Natural killer cell (primary cell): ENCODE data around the gene PIP5K1A. TPM values are rescaled to one million over a fixed set of nuclear protein-coding genes. Genes with fewer than 3 reads are reported as not detected.

Experiments
- ATAC-seq, 3 donors: fragments of 150-1000 bp in 2 of 3; fragments of 200-7000 bp in 1 of 3; cut with Tn5 transposase; 1 replicate in 1 of 3; 2 replicates in 2 of 3; pipeline ENCODE4 v1.10.0; 2021; ENCODE audit warnings: mild to moderate bottlenecking in 2 of 3, moderate library complexity in 2 of 3
- DNase-seq, 2 donors: peaks; one replicate each; pipeline versions ENCODE4 v3.0.0 to v3.0.0-alpha.2; 2013 to 2021; ENCODE audit warnings: mixed read lengths in 1 of 2
- H3K27ac ChIP-seq: one replicate; pipeline ENCODE4 v1.5.1; 2013; ENCODE audit warnings: mild to moderate bottlenecking, low read length
- H3K27me3 ChIP-seq: one replicate; pipeline ENCODE4 v1.6.1; 2013; ENCODE audit warnings: low read length; ENCODE audit not compliant: control insufficient read depth, insufficient read depth
- H3K36me3 ChIP-seq: one replicate; pipeline ENCODE4 v1.6.1; 2013; ENCODE audit warnings: low read length; ENCODE audit not compliant: control insufficient read depth, insufficient read depth
- H3K4me1 ChIP-seq: one replicate; pipeline ENCODE4 v1.6.1; 2013; ENCODE audit warnings: low read length; ENCODE audit not compliant: control insufficient read depth, insufficient read depth
- H3K4me3 ChIP-seq: one replicate; pipeline ENCODE4 v1.5.1; 2013; ENCODE audit warnings: low read length
- H3K9me3 ChIP-seq: one replicate; pipeline ENCODE4 v1.6.1; 2013; ENCODE audit warnings: low read length; ENCODE audit not compliant: control insufficient read depth, insufficient read depth
- H3K27ac Mint-ChIP-seq, 2 donors: one replicate each; pipeline ENCODE4 v1.8.0; 2022; ENCODE audit warnings: mild to moderate bottlenecking in 2 of 2, mixed read lengths in 2 of 2, moderate library complexity in 1 of 2
- H3K27me3 Mint-ChIP-seq, 2 donors: one replicate each; pipeline ENCODE4 v1.8.0; 2022; ENCODE audit warnings: low read depth in 2 of 2, mixed read lengths in 2 of 2
- H3K36me3 Mint-ChIP-seq: one replicate; pipeline ENCODE4 v1.8.0; 2022; ENCODE audit warnings: mixed read lengths
- H3K4me1 Mint-ChIP-seq, 2 donors: one replicate each; pipeline ENCODE4 v1.8.0; 2022; ENCODE audit warnings: mixed read lengths in 2 of 2
- H3K4me3 Mint-ChIP-seq: one replicate; pipeline ENCODE4 v1.8.0; 2022; ENCODE audit warnings: mild to moderate bottlenecking, moderate library complexity, mixed read lengths
- H3K9me3 Mint-ChIP-seq, 2 donors: one replicate each; pipeline ENCODE4 v1.8.0; 2022; ENCODE audit warnings: mixed read lengths in 2 of 2
- CTCF ChIP-seq: fragments of 200-600 bp; IDR thresholded peaks from one replicate; pipeline ENCODE4 v1.8.0; 2022; ENCODE audit warnings: antibody characterized with exemption
- WGBS: methylation state at CpG from one replicate; pipeline ENCODE4 v1.1.7; 2013; ENCODE audit warnings: missing lambda C conversion rate; ENCODE audit not compliant: insufficient coverage; 5-methylcytosine and 5-hydroxymethylcytosine counted together
- intact Hi-C: fragments of 100-400 bp; cut with micrococcal nuclease; formaldehyde crosslinking; loops from one replicate; pipeline ENCODE4 v1.14.2; 2022
- total RNA-seq, 4 donors: library from RNA; stranded (reverse); fragments of 120-200 nt in 1 of 4; gene quantifications; one replicate each; pipeline versions ENCODE4 v1.2.3 to v1.2.4, GENCODE V29; 2013 to 2022

Gene PIP5K1A
- total RNA-seq, 3 donors from 2014 or later (not counting 1 experiment from before 2014, with no cell fraction given) = 42.0 to 65.2 (median 44.6) TPM

DNA sequence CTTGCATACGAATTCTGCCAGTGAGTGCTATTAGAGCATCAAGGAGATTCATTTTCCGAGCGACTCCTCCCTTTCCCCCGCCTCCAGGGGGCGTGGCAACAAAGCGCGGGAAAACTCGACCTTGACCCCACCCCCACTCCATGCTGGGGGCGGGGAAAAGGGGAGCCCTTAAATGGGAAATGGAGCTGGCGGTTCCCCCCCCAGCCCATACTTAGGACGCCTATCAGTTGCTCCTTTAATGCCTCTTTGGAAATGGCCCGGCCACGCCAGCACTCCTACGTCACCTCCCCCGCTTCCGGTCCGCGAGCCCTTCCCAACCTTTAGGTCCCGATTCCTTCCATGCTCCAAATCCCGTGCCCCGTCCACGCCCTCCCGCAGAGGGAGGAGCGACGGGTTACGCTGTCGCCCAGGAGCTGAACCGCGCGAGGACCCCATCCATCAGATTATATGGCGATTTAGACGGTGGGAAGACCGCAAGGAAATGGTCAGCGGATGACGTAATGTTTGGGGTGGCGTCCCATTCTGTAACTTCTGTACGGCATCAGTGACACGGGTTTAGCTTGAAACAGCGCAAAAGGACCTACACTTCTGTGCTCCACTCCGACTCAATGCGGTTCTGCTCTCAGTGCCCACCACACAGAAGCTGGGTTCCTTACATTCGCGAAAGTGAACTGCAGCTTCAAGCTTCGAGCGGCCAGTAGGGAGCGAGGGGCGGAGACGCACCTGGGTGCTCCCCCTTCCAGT lies 83.0 kb downstream of the PIP5K1A start:
- Histone ChIP-seq H3K9me3 (no peaks in the 10 kb centered on the region), H3K27me3 (no peaks in the 10 kb centered on the region), H3K4me1 (peaks cover 27% of the 10 kb centered on the region), H3K27ac (peak overlapping the region; percentile 93), H3K36me3 (peaks cover 9% of the 10 kb centered on the region), H3K4me3 (peak overlapping the region; percentile 82)
- H3K36me3 Mint-ChIP-seq = no peaks in the 10 kb centered on the region
- peak overlapping the region; percentile 95 to 100 for H3K27ac Mint-ChIP-seq
- ATAC-seq (peak; percentile 46 to 64 (median 47)), DNase-seq (peak; percentile 95 to 97)
- peak overlapping the region; percentile 98 for H3K4me3 Mint-ChIP-seq
- intact Hi-C loops = loop anchor here (1.0 to 5.0 kb wide), 4 partner anchors 60 to 509 kb away; partner anchors contain the start of genes CDC42SE1, RFX5 and TDRKH
- H3K27me3 Mint-ChIP-seq = no peaks in the 10 kb centered on the region
- TF ChIP-seq CTCF = peak; percentile 22
- H3K9me3 Mint-ChIP-seq = no peaks in the 10 kb centered on the region
- H3K4me1 Mint-ChIP-seq = peaks cover 31 to 33% of the 10 kb centered on the region in 2 donors
- under 1% methylated on average over 41 of the region's 48 CpGs for WGBS

DNA sequence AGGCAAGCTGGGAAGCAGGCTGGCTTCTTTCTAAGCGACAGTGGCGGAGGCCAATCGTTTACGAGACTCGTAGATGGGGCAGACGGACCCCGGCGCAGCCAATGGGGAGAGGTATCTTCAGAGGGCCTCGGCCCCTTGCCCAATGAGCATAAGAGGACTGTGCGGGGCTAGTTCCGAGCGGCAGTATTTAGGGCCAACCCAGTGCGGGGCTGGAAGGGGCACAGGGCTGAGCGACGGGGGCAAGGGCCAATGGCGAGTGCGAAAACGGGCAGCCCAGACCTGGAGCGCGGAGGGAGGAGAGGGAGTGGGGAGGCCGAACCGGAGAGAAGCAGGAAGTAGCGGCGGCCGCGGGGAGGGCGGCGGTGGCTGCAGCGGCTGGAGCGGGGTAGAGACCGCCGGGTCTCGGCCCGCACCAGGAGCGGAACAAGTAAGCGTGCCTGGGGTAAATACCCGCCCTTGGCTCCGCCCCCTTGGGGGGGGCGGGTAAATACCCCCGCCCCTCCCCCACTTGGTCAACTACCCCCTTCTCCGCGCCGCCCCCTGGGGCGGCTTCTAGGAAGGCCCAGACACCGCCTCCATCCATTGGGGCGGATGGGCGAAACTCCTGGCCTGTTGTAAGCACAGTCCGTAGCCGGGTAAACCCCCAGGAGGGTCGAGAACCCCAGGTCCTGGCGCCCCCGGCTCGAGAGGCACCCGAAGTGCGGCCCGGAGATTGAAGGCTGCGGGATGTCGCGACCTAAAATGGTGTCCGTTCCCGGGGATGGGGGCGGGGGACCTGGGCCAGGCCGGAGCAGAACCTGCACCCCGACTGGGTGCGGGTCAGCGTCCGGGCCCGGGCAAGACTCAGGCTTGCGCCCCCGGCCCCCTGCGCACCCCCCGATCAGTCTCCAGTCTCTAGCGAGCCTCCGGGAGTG lies 83.9 kb downstream of the PIP5K1A start, which contains the start of gene ZNF687:
TSS of gene ZNF687 (plus strand) at position 331 of the 914 bp plus-strand sequence. CDS start 3,993 bp downstream, outside the sequence.
- peaks cover 18% of the 10 kb centered on the region for H3K36me3 ChIP-seq
- peak; percentile 80 to 94 (median 84) for ATAC-seq
- no peaks in the 10 kb centered on the region for H3K9me3 ChIP-seq
- peaks cover 24% of the 10 kb centered on the region for H3K4me1 ChIP-seq
- Mint-ChIP-seq H3K27me3 (no peaks in the 10 kb centered on the region), H3K4me1 (peaks cover 31 to 33% of the 10 kb centered on the region in 2 donors), H3K9me3 (no peaks in the 10 kb centered on the region), H3K36me3 (no peaks in the 10 kb centered on the region), H3K27ac (peak within 1 kb of the TSS; percentile 95 to 100), H3K4me3 (peak within 1 kb of the TSS; percentile 98)
- WGBS = under 1% methylated on average over 70 of the region's 74 CpGs
- intact Hi-C loops = loop anchor here (1.0 to 5.0 kb wide), 8 partner anchors 9 to 509 kb away; partner anchors contain the start of genes CDC42SE1, PI4KB, PSMB4 and PSMD4
- DNase-seq = peak; percentile 98 to 99
- no peak for TF ChIP-seq CTCF
- H3K27me3 ChIP-seq = no peaks in the 10 kb centered on the region
- peak within 1 kb of the TSS; percentile 82 for H3K4me3 ChIP-seq
- H3K27ac ChIP-seq = peak within 1 kb of the TSS; percentile 93

DNA sequence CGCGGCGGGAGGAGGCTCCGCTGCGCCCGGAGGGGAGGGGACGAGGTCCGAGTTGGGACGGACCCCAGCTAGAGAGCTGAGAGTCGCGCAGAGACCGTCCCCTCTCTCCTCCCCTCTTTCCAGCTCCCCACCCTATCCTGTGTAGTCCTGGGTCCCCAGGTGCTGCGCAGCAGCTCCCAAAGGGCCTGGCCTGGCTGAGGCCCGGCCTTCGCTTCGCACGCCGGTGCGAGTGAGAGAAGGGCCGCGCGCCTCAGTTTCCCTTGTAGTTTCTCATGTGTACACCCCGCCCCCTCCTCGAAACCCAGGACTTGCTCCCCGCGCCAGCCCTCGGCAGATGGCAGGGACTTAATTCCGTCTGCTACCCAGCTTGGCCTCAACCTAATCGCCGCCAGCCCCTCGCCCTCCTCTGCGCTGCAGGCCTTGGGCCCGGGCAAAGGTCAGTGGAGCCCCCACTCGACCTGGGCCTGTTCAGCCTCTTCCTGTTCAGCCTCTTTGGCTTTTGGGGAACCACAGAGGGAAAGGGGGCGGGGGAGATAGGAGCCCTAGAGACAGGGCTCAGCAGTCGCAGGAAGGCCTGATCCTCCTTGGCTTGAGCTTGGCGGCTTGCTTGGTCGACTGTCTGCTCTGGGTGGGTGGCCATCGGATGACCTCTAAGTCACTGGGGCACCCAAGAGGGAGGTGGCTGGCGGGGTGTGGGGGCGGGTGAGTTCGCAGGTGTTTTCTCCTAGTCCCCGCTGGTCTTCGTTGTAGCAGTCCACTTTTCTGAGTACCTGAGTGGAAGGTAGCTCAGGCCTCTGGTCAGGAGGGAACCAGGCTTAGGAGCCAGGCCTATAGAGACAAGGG lies 84.8 kb downstream of the PIP5K1A start:
- H3K36me3 ChIP-seq = peaks cover 26% of the 10 kb centered on the region
- Mint-ChIP-seq H3K9me3 (no peaks in the 10 kb centered on the region), H3K4me1 (peaks cover 31 to 33% of the 10 kb centered on the region in 2 donors), H3K4me3 (peak overlapping the region; percentile 92), H3K36me3 (no peaks in the 10 kb centered on the region), H3K27me3 (no peaks in the 10 kb centered on the region), H3K27ac (peak overlapping the region; percentile 83 to 95)
- H3K4me1 ChIP-seq = peaks cover 31% of the 10 kb centered on the region
- ATAC-seq = no peak
- peak overlapping the region; percentile 82 for H3K4me3 ChIP-seq
- no peak for TF ChIP-seq CTCF
- 4% methylated on average over 44 of the region's 44 CpGs for WGBS
- H3K27me3 ChIP-seq = no peaks in the 10 kb centered on the region
- H3K9me3 ChIP-seq = no peaks in the 10 kb centered on the region
- H3K27ac ChIP-seq = peak overlapping the region; percentile 93
- peak; percentile 28 to 56 for DNase-seq
- intact Hi-C loops = loop anchor here (1.0 to 5.0 kb wide), 5 partner anchors 8 to 226 kb away; partner anchors contain the start of genes CDC42SE1, PI4KB, PSMB4 and PSMD4
